Thyroid gland (tissue), 4 donors: ENCODE data around the gene IRAK2. TPM values are rescaled to one million over a fixed set of nuclear protein-coding genes. Genes with fewer than 3 reads are reported as not detected.

Source experiments
- DNase-seq, 2 donors: peaks; one replicate each; pipeline ENCODE4 v3.0.0-alpha.2; 2019
- H3K27ac ChIP-seq, 3 donors: fragments of 200-600 bp; sonication (generic); 1 replicate in 2 of 3; 2 replicates in 1 of 3; pipeline ENCODE4 v1.5.1; 2016 to 2019; ENCODE audit warnings: mild to moderate bottlenecking in 1 of 3, moderate library complexity in 1 of 3
- H3K27me3 ChIP-seq: fragments of 200-600 bp; sonication (generic); one replicate; pipeline ENCODE4 v1.5.1; 2019
- H3K36me3 ChIP-seq, 2 donors: fragments of 200-600 bp; sonication (generic); one replicate each; pipeline ENCODE4 v1.5.1; 2016 to 2019
- H3K4me1 ChIP-seq, 2 donors: fragments of 200-600 bp; sonication (generic); one replicate each; pipeline ENCODE4 v1.5.1; 2017 to 2019
- H3K4me3 ChIP-seq, 3 donors: fragments of 200-600 bp; sonication (generic); replicated peaks in 1 of 3; 1 replicate in 2 of 3; 2 replicates in 1 of 3; pipeline ENCODE4 v1.5.1; 2016; ENCODE audit warnings: mild to moderate bottlenecking in 1 of 3
- H3K9me3 ChIP-seq: fragments of 200-600 bp; sonication (generic); one replicate; pipeline ENCODE4 v1.5.1; 2017
- CTCF ChIP-seq, 6 experiments: fragments of 200-600 bp in 3 of 6; fragments of 450-650 bp in 3 of 6; sonication (generic) in 3 of 6; IDR thresholded peaks; one replicate each; pipeline ENCODE4 v1.5.1; 2016 to 2019; ENCODE audit warnings: antibody characterized with exemption in 6 of 6, mild to moderate bottlenecking in 2 of 6, inconsistent platforms in 1 of 6, moderate library complexity in 1 of 6
- POLR2A ChIP-seq, 2 donors: fragments of 450-650 bp; IDR thresholded peaks; one replicate each; pipeline ENCODE4 v1.6.1; 2017; ENCODE audit warnings: antibody characterized with exemption in 2 of 2, mild to moderate bottlenecking in 2 of 2, moderate library complexity in 1 of 2
- WGBS, 2 donors: methylation state at CpG; one replicate each; pipeline ENCODE4 v1.1.5; 2017; 5-methylcytosine and 5-hydroxymethylcytosine counted together
- intact Hi-C: fragments of 100-400 bp; cut with DNase I; formaldehyde crosslinking; loops from one replicate; pipeline ENCODE4 v1.15.1; 2023
- total RNA-seq, 4 donors: library from RNA; depleted of rRNA; stranded (reverse); fragments of >200 nt; gene quantifications; one replicate each; pipeline ENCODE4 v1.2.3, GENCODE V29; 2016

The IRAK2 gene
- total RNA-seq, 4 donors from 2014 or later: 5.0 to 9.1 (median 7.4) TPM

GRCh38 chr3:10274601-10275000 lies 109.9 kb downstream of the IRAK2 start:
- H3K4me1 ChIP-seq: peaks cover 6% of the 10 kb centered on the region in 2 donors
- H3K27ac ChIP-seq: no peak overlapping the region
- intact Hi-C loops: no loop called here
- WGBS, 2 donors: 82 to 92% methylated on average over 1 of the region's 1 CpG
- H3K27me3 ChIP-seq: no peaks in the 10 kb centered on the region
- no peak for DNase-seq
- H3K9me3 ChIP-seq: no peaks in the 10 kb centered on the region
- no peak overlapping the region for H3K4me3 ChIP-seq
- TF ChIP-seq POLR2A (IDR thresholded peaks at IDR 0.05) (no peak), CTCF (IDR thresholded peaks at IDR 0.05) (no peak)
- H3K36me3 ChIP-seq: peaks cover 22 to 25% of the 10 kb centered on the region in 2 donors

- H3K9me3 ChIP-seq: no peaks in the 10 kb centered on the region
- no peak overlapping the region for H3K27ac ChIP-seq
- H3K4me1 ChIP-seq: peaks cover 6 to 10% of the 10 kb centered on the region in 2 donors
- intact Hi-C loops: no loop called here
- H3K27me3 ChIP-seq: no peaks in the 10 kb centered on the region
- DNase-seq: no peak
- TF ChIP-seq CTCF (IDR thresholded peaks at IDR 0.05): no peak
- no peak for TF ChIP-seq POLR2A (IDR thresholded peaks at IDR 0.05)
- H3K4me3 ChIP-seq: no peak overlapping the region
- H3K36me3 ChIP-seq: peaks cover 22 to 24% of the 10 kb centered on the region in 2 donors
- 81 to 86% methylated on average over 3 of the region's 3 CpGs for WGBS, 2 donors
These were observed 112.5 kb downstream of the IRAK2 start for GRCh38 chr3:10277115-10277625.

- no peak for DNase-seq
- intact Hi-C loops: no loop called here
- Histone ChIP-seq H3K9me3 (no peaks in the 10 kb centered on the region), H3K4me1 (peaks cover 5 to 14% of the 10 kb centered on the region in 2 donors), H3K4me3 (no peak overlapping the region), H3K27ac (no peak overlapping the region), H3K27me3 (no peaks in the 10 kb centered on the region), H3K36me3 (peaks cover 22 to 24% of the 10 kb centered on the region in 2 donors)
- 100% methylated on average over 1 of the region's 1 CpG; no CpG with 5 or more reads in 1 of the 2 donors for whole genome bisulfite sequencing, 2 donors
- TF ChIP-seq CTCF (IDR thresholded peaks at IDR 0.05) (no peak), POLR2A (IDR thresholded peaks at IDR 0.05) (no peak)
These were observed 113.8 kb downstream of the IRAK2 start for GRCh38 chr3:10278501-10278900.

GRCh38 chr3:10279384-10280176 lies 114.9 kb downstream of the IRAK2 start:
- H3K4me3 ChIP-seq: no peak overlapping the region
- WGBS, 2 donors: 92 to 94% methylated on average over 13 of the region's 13 CpGs
- no peak for TF ChIP-seq CTCF (IDR thresholded peaks at IDR 0.05)
- TF ChIP-seq POLR2A (IDR thresholded peaks at IDR 0.05): no peak
- no peak overlapping the region for H3K27ac ChIP-seq
- no peaks in the 10 kb centered on the region for H3K9me3 ChIP-seq
- H3K4me1 ChIP-seq: peaks cover 15% of the 10 kb centered on the region in 2 donors
- intact Hi-C loops: no loop called here
- DNase-seq: no peak
- H3K36me3 ChIP-seq: peaks cover 22 to 24% of the 10 kb centered on the region in 2 donors
- no peaks in the 10 kb centered on the region for H3K27me3 ChIP-seq

GRCh38 chr3:10280177-10280529 lies 115.4 kb downstream of the IRAK2 start:
- no peaks in the 10 kb centered on the region for H3K9me3 ChIP-seq
- peaks cover 13 to 15% of the 10 kb centered on the region in 2 donors for H3K4me1 ChIP-seq
- no peaks in the 10 kb centered on the region for H3K27me3 ChIP-seq
- intact Hi-C loops: no loop called here
- WGBS, 2 donors: 89 to 93% methylated on average over 5 of the region's 5 CpGs
- H3K36me3 ChIP-seq: peaks cover 22 to 24% of the 10 kb centered on the region in 2 donors
- no peak overlapping the region for H3K4me3 ChIP-seq
- no peak for TF ChIP-seq CTCF (IDR thresholded peaks at IDR 0.05)
- no peak for TF ChIP-seq POLR2A (IDR thresholded peaks at IDR 0.05)
- DNase-seq: no peak
- no peak overlapping the region for H3K27ac ChIP-seq
